H9 (cell line): ENCODE measurements around the gene PRTN3. TPM values are rescaled to one million over a fixed set of nuclear protein-coding genes. Genes with fewer than 3 reads are reported as not detected.

ENCODE experiments used
- DNase-seq: peaks from one replicate; pipeline ENCODE4 v3.0.0-alpha.2; 2017
- H2AFZ ChIP-seq: one replicate; pipeline ENCODE4 v1.6.1; 2013; ENCODE audit warnings: mild to moderate bottlenecking, low read length, control low read depth, moderate library complexity
- H2AK5ac ChIP-seq: 2 replicates; pipeline ENCODE4 v1.6.1; 2013; ENCODE audit warnings: low read length, control low read depth, mixed read lengths; ENCODE audit not compliant: insufficient read length
- H2BK120ac ChIP-seq: one replicate; pipeline ENCODE4 v1.6.1; 2013; ENCODE audit warnings: low read depth, mild to moderate bottlenecking, low read length, control low read depth, inconsistent platforms; ENCODE audit not compliant: poor library complexity, severe bottlenecking
- H2BK12ac ChIP-seq: 2 replicates; pipeline ENCODE4 v1.6.1; 2013; ENCODE audit warnings: low read length, control low read depth, mixed read lengths, low read depth; ENCODE audit not compliant: insufficient read length
- H2BK15ac ChIP-seq: 2 replicates; pipeline ENCODE4 v1.6.1; 2013; ENCODE audit warnings: low read depth, low read length, control low read depth
- H2BK20ac ChIP-seq: one replicate; pipeline ENCODE4 v1.6.1; 2013; ENCODE audit warnings: low read depth, mild to moderate bottlenecking, low read length, control low read depth, inconsistent platforms; ENCODE audit not compliant: poor library complexity, severe bottlenecking
- H2BK5ac ChIP-seq: 2 replicates; pipeline ENCODE4 v1.6.1; 2013; ENCODE audit warnings: low read length, control low read depth, mixed read lengths; ENCODE audit not compliant: insufficient read length
- H3K14ac ChIP-seq: 2 replicates; pipeline ENCODE4 v1.6.1; 2013; ENCODE audit warnings: low read length, control low read depth; ENCODE audit not compliant: insufficient read depth
- H3K18ac ChIP-seq: 2 replicates; pipeline ENCODE4 v1.6.1; 2013; ENCODE audit warnings: low read depth, mild to moderate bottlenecking, mixed read lengths, low read length, control low read depth; ENCODE audit not compliant: insufficient read length
- H3K23ac ChIP-seq: 2 replicates; pipeline ENCODE4 v1.6.1; 2013; ENCODE audit warnings: low read length, control low read depth, mixed read lengths, low read depth; ENCODE audit not compliant: insufficient read length
- H3K23me2 ChIP-seq: 2 replicates; pipeline ENCODE4 v1.6.1; 2013; ENCODE audit warnings: low read depth, mild to moderate bottlenecking, mixed read lengths, low read length, control low read depth; ENCODE audit not compliant: insufficient read length, poor library complexity, severe bottlenecking
- H3K27ac ChIP-seq: 2 replicates; pipeline ENCODE4 v1.5.1; 2013; ENCODE audit warnings: low read length, control low read depth, mixed read lengths, low read depth; ENCODE audit not compliant: insufficient read length
- H3K27me3 ChIP-seq: 2 replicates; pipeline ENCODE4 v1.6.1; 2013; ENCODE audit warnings: low read length, control low read depth, inconsistent platforms; ENCODE audit not compliant: insufficient read depth
- H3K4ac ChIP-seq: 2 replicates; pipeline ENCODE4 v1.6.1; 2013; ENCODE audit warnings: low read depth, mild to moderate bottlenecking, control low read depth, inconsistent platforms, low read length, moderate library complexity
- H3K4me1 ChIP-seq: 2 replicates; pipeline ENCODE4 v1.6.1; 2013; ENCODE audit warnings: low read length, control low read depth, inconsistent platforms; ENCODE audit not compliant: insufficient read depth
- H3K4me2 ChIP-seq: 2 replicates; pipeline ENCODE4 v1.6.1; 2013; ENCODE audit warnings: low read length, control low read depth, mixed read lengths; ENCODE audit not compliant: insufficient read length, insufficient read depth
- H3K56ac ChIP-seq: 2 replicates; pipeline ENCODE4 v1.6.1; 2013; ENCODE audit warnings: low read depth, mild to moderate bottlenecking, mixed read lengths, low read length, control low read depth; ENCODE audit not compliant: insufficient read length
- H3K79me1 ChIP-seq: 2 replicates; pipeline ENCODE4 v1.6.1; 2013; ENCODE audit warnings: low read depth, mild to moderate bottlenecking, moderate library complexity, low read length, control low read depth, inconsistent platforms; ENCODE audit not compliant: insufficient read depth, poor library complexity, severe bottlenecking
- H3K79me2 ChIP-seq: 2 replicates; pipeline ENCODE4 v1.6.1; 2013; ENCODE audit warnings: low read length, control low read depth, inconsistent platforms; ENCODE audit not compliant: insufficient read depth
- H3K9ac ChIP-seq: 2 replicates; pipeline ENCODE4 v1.6.1; 2013; ENCODE audit warnings: low read length, control low read depth, mixed read lengths; ENCODE audit not compliant: insufficient read length; ENCODE audit errors: extremely low read depth
- H3K9me3 ChIP-seq: one replicate; pipeline ENCODE4 v1.6.1; 2013; ENCODE audit warnings: low read depth, low read length, inconsistent platforms; ENCODE audit not compliant: control insufficient read depth
- H3T11ph ChIP-seq: one replicate; pipeline ENCODE4 v1.6.1; 2013; ENCODE audit warnings: mild to moderate bottlenecking, low read length, control low read depth, inconsistent platforms
- H4K20me1 ChIP-seq: one replicate; pipeline ENCODE4 v1.6.1; 2013; ENCODE audit not compliant: control insufficient read depth, insufficient read length, insufficient read depth
- H4K5ac ChIP-seq: 2 replicates; pipeline ENCODE4 v1.6.1; 2013; ENCODE audit warnings: low read depth, mild to moderate bottlenecking, mixed read lengths, low read length, control low read depth; ENCODE audit not compliant: insufficient read length
- H4K8ac ChIP-seq: replicated peaks from 2 replicates; pipeline ENCODE4 v1.6.1; 2013; ENCODE audit warnings: low read length, control low read depth, mixed read lengths, low read depth; ENCODE audit not compliant: insufficient read length
- H4K91ac ChIP-seq: 2 replicates; pipeline ENCODE4 v1.6.1; 2013; ENCODE audit warnings: low read depth, mild to moderate bottlenecking, moderate library complexity, mixed read lengths, low read length, control low read depth; ENCODE audit not compliant: insufficient read length
- H3K27ac Mint-ChIP-seq, 3 experiments: 2 replicates in 2 of 3; 3 replicates in 1 of 3; pipeline ENCODE4 v1.8.0; 2020 to 2021; ENCODE audit warnings: mixed read lengths in 3 of 3, mild to moderate bottlenecking in 1 of 3, moderate library complexity in 1 of 3
- H3K27me3 Mint-ChIP-seq: 2 replicates; pipeline ENCODE4 v1.8.0; 2021; ENCODE audit warnings: low read depth, mild to moderate bottlenecking, moderate library complexity, mixed read lengths
- H3K36me3 Mint-ChIP-seq, 3 experiments: 2 replicates in 2 of 3; 3 replicates in 1 of 3; pipeline ENCODE4 v1.8.0; 2020 to 2021; ENCODE audit warnings: low read depth in 3 of 3, mixed read lengths in 3 of 3; ENCODE audit not compliant: insufficient read depth in 1 of 3
- H3K4me1 Mint-ChIP-seq, 2 experiments: 2 replicates each; pipeline ENCODE4 v1.8.0; 2020; ENCODE audit warnings: mixed read lengths in 2 of 2
- H3K4me3 Mint-ChIP-seq, 2 experiments: 2 replicates in 1 of 2; 3 replicates in 1 of 2; pipeline ENCODE4 v1.8.0; 2020 to 2021; ENCODE audit warnings: mild to moderate bottlenecking in 2 of 2, mixed read lengths in 2 of 2, moderate library complexity in 1 of 2
- H3K9me3 Mint-ChIP-seq, 2 experiments: 2 replicates in 1 of 2; 3 replicates in 1 of 2; pipeline ENCODE4 v1.8.0; 2020; ENCODE audit warnings: mild to moderate bottlenecking in 2 of 2, mixed read lengths in 2 of 2, moderate library complexity in 1 of 2
- CTCF ChIP-seq: fragments of 200-600 bp; sonication (generic); conservative IDR thresholded peaks from 3 replicates; pipeline ENCODE4 v1.8.0; 2021; ENCODE audit warnings: antibody characterized with exemption, mild to moderate bottlenecking
- WGBS: extraction: QIAGEN DNeasy Blood & Tissue Kit; methylation state at CpG from one replicate; pipeline ENCODE4 v1.1.7; 2013; ENCODE audit warnings: missing lambda C conversion rate, low lambda C conversion rate, mixed read lengths; ENCODE audit not compliant: insufficient read length; ENCODE audit errors: extremely low coverage; 5-methylcytosine and 5-hydroxymethylcytosine counted together
- total RNA-seq: library from RNA; stranded (reverse); gene quantifications from 2 replicates; pipeline ENCODE4 v1.2.1, GENCODE V29; 2021

The PRTN3 gene
- total RNA-seq, 1 experiment from 2014 or later, result 0.31 TPM

GRCh38 chr19:827314-827709 lies 13.5 kb upstream of the PRTN3 start:
- no peak overlapping the region for H2AK5ac ChIP-seq

More at GRCh38 chr19:827314-827709, 13.5 kb upstream of the PRTN3 start:
- Histone ChIP-seq H3K4me2 (no peak overlapping the region), H4K20me1 (no peaks in the 10 kb centered on the region), H4K8ac (no peak overlapping the region), H3K18ac (no peak overlapping the region), H3K23me2 (no peaks in the 10 kb centered on the region), H3K23ac (no peak overlapping the region), H4K91ac (no peak overlapping the region), H3K4me1 (no peaks in the 10 kb centered on the region; the same call in 1 of the 2 replicates), H3K14ac (no peak overlapping the region), H3K56ac (no peak overlapping the region), H3K4ac (no peak overlapping the region), H2BK20ac (no peak overlapping the region), H4K5ac (no peak overlapping the region), H2BK12ac (no peak overlapping the region), H3K9me3 (no peaks in the 10 kb centered on the region), H3K79me1 (no peaks in the 10 kb centered on the region), H3K27me3 (no peaks in the 10 kb centered on the region), H2BK5ac (no peak overlapping the region), H2AFZ (no peak overlapping the region), H3K27ac (no peak overlapping the region), H3K79me2 (no peaks in the 10 kb centered on the region), H2BK120ac (no peak overlapping the region), H3K9ac (no peak overlapping the region), H3T11ph (no peak overlapping the region), H2BK15ac (no peak overlapping the region)
- no peaks in the 10 kb centered on the region; a peak in 1 of 7 replicates for H3K36me3 Mint-ChIP-seq
- H3K27me3 Mint-ChIP-seq, result peaks cover 8% of the 10 kb centered on the region
- no peaks in the 10 kb centered on the region for H3K9me3 Mint-ChIP-seq
- WGBS, result no CpG with 5 or more reads among the region's 11 CpGs
- no peak for TF ChIP-seq CTCF
- DNase-seq, result no peak
- H3K4me3 Mint-ChIP-seq, result no peak overlapping the region
- H3K27ac Mint-ChIP-seq, result no peak overlapping the region
- H3K4me1 Mint-ChIP-seq, result peaks cover 7 to 14% of the 10 kb centered on the region in 2 experiments
